ENCODE results near the gene LAMB3. TPM values are rescaled to one million over a fixed set of nuclear protein-coding genes. Genes with fewer than 3 reads are reported as not detected.
A peak's percentile ranks its signal among the peaks of the same experiment; 100 is the strongest.

Gene LAMB3
- polyA plus RNA-seq, 1 donor (not counting 4 experiments of a cell fraction or from before 2014, with no cell fraction given), result 659 TPM

DNA sequence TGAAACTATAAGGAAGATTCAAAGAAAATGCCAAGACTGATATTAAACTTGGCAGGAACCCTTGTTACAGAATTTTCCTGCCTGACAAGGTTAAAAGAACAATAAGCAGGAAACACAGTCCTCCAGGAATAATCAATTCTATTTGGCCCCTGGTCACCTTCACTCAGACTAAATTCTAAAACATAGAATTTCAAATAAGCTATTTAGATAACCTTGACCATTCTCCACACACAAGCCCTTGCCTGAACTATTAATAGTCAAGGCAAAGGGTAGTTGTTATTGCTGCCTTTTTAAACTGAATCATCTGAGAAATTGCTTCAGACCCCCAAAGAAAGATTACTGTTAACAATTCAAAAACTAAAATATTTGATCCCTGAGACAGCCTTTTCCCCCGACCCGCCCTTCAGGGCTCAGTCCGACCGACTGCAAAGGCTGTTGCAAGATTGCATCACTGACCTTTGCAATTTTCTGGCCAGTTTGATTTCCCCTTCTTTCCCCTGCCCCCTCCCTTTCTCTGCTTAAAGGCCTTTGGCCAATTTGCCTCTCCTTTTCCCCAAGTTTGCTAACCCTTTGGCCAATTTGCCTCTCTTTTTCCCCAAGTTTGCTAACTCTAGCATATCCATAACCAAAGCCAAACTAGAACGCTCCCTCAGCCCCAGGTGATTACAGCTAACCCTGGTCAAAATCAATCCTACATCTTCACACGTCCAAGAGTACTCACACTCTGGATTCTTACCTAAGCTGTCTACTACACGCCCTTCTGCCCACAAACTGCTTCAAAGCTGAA is 21.6 kb upstream of the LAMB3 start:
- Histone ChIP-seq H3K9me1 (ENCODE audit: control insufficient read depth, extremely low read depth, insufficient read depth, low read length) (no peaks in the 10 kb centered on the region), H3K36me3 (ENCODE audit: control insufficient read depth in 2 of 2, extremely low read depth in 1 of 2, insufficient read depth in 2 of 2, low read length in 2 of 2) (no peaks in the 10 kb centered on the region), H3K27ac (ENCODE audit: control insufficient read depth, insufficient read depth, low read length) (peak overlapping the region; percentile 10), H3K9ac (ENCODE audit: control insufficient read depth, extremely low read depth, insufficient read depth, low read length) (no peak overlapping the region), H3K9me3 (ENCODE audit: control insufficient read depth, low read depth, low read length) (no peaks in the 10 kb centered on the region), H3K27me3 (ENCODE audit: control insufficient read depth, extremely low read depth, insufficient read depth, low read length) (peaks cover 5% of the 10 kb centered on the region), H3K4me2 (ENCODE audit: control insufficient read depth, extremely low read depth, insufficient read depth, low read depth, low read length) (peak overlapping the region; percentile 57), H3K4me1 (ENCODE audit: control insufficient read depth, extremely low read depth, insufficient read depth, low read length) (peaks cover 38% of the 10 kb centered on the region), H3K79me2 (ENCODE audit: control insufficient read depth, insufficient read depth, low read length) (no peaks in the 10 kb centered on the region), H4K20me1 (ENCODE audit: control insufficient read depth, extremely low read depth, insufficient read depth, low read length) (no peaks in the 10 kb centered on the region), H2AFZ (ENCODE audit: control insufficient read depth, low read length) (no peak overlapping the region), H3K4me3 (ENCODE audit: control insufficient read depth in 2 of 3, extremely low read depth in 1 of 3, insufficient read depth in 2 of 3, low read depth in 1 of 3, low read length in 3 of 3) (no peak overlapping the region)
- FAIRE-seq (no peak), DNase-seq (ENCODE audit: low read depth, low spot score) (no peak)
- dilution Hi-C loops (cut with MboI; ENCODE audit: extremely low pct_ligation_motif_present, low sequenced_read_pairs), result no loop called here
- TF ChIP-seq, protein P1, sequence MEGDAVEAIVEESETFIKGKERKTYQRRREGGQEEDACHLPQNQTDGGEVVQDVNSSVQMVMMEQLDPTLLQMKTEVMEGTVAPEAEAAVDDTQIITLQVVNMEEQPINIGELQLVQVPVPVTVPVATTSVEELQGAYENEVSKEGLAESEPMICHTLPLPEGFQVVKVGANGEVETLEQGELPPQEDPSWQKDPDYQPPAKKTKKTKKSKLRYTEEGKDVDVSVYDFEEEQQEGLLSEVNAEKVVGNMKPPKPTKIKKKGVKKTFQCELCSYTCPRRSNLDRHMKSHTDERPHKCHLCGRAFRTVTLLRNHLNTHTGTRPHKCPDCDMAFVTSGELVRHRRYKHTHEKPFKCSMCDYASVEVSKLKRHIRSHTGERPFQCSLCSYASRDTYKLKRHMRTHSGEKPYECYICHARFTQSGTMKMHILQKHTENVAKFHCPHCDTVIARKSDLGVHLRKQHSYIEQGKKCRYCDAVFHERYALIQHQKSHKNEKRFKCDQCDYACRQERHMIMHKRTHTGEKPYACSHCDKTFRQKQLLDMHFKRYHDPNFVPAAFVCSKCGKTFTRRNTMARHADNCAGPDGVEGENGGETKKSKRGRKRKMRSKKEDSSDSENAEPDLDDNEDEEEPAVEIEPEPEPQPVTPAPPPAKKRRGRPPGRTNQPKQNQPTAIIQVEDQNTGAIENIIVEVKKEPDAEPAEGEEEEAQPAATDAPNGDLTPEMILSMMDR (optimal IDR thresholded peaks at IDR 0.05 in 1 of 3, IDR thresholded peaks at IDR 0.05 in 1 of 3, conservative IDR thresholded peaks at IDR 0.05 in 1 of 3; ENCODE audit: extremely low read depth in 1 of 3, insufficient read depth in 2 of 3, low read length in 3 of 3), result no peak
- TF ChIP-seq EZH2 (IDR thresholded peaks at IDR 0.05; ENCODE audit: low read length), result no peak

DNA sequence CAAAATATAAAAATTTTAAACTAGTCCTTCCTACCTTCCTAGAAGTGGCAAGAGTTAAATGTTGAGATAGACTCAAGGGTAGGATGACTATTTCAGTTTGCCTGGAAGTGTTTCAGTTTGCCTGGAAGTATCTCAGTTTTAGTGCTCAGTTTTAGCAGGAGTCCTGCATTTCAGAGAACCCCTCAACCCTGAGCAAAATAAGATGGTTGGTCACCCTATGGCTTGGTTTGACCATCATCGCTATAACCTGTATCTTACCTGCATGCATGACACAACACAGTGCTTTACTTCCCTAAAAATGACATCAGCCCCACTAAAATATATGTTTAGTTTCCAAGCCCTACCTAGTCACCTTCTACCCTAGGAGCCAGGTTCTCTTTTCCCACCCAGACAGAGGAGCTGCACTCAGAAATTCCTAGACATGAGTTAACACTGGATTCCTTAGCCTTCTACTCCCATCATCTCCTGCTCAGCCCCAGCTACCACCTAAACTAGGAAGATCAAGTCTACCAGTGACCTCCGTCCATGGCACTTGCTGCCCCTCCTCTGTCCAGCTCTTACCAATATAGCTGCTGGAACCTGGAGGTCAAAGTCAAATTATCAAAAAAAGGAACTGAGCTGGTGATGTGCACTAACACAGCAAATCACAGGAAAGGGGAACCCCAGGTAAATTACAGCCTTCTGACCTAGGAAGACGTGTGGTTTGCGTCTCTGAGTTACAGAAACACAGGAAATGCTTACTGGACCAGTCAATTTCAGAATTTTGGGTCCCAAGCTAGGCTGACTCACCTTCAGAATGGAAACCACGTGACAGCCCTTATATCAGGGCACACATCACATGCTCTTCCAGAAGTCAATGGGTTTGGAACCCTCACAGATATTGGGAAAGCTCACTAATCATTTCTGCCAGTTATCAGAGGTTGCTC is 20.7 kb upstream of the LAMB3 start:
- dilution Hi-C loops (cut with MboI; ENCODE audit: extremely low pct_ligation_motif_present, low sequenced_read_pairs), result no loop called here
- DNase-seq (ENCODE audit: low read depth, low spot score) (no peak), FAIRE-seq (peak; percentile 94)
- Histone ChIP-seq H3K4me2 (ENCODE audit: control insufficient read depth, extremely low read depth, insufficient read depth, low read depth, low read length) (peak overlapping the region; percentile 57), H3K4me1 (ENCODE audit: control insufficient read depth, extremely low read depth, insufficient read depth, low read length) (peaks cover 38% of the 10 kb centered on the region), H2AFZ (ENCODE audit: control insufficient read depth, low read length) (no peak overlapping the region), H3K79me2 (ENCODE audit: control insufficient read depth, insufficient read depth, low read length) (no peaks in the 10 kb centered on the region), H3K27me3 (ENCODE audit: control insufficient read depth, extremely low read depth, insufficient read depth, low read length) (peaks cover 5% of the 10 kb centered on the region), H3K9ac (ENCODE audit: control insufficient read depth, extremely low read depth, insufficient read depth, low read length) (no peak overlapping the region), H3K9me3 (ENCODE audit: control insufficient read depth, low read depth, low read length) (no peaks in the 10 kb centered on the region), H3K27ac (ENCODE audit: control insufficient read depth, insufficient read depth, low read length) (peak overlapping the region; percentile 11), H3K9me1 (ENCODE audit: control insufficient read depth, extremely low read depth, insufficient read depth, low read length) (no peaks in the 10 kb centered on the region), H3K4me3 (ENCODE audit: control insufficient read depth in 2 of 3, extremely low read depth in 1 of 3, insufficient read depth in 2 of 3, low read depth in 1 of 3, low read length in 3 of 3) (no peak overlapping the region), H3K36me3 (ENCODE audit: control insufficient read depth in 2 of 2, extremely low read depth in 1 of 2, insufficient read depth in 2 of 2, low read length in 2 of 2) (no peaks in the 10 kb centered on the region), H4K20me1 (ENCODE audit: control insufficient read depth, extremely low read depth, insufficient read depth, low read length) (no peaks in the 10 kb centered on the region)
- TF ChIP-seq, protein P1 (optimal IDR thresholded peaks at IDR 0.05 in 1 of 3, IDR thresholded peaks at IDR 0.05 in 1 of 3, conservative IDR thresholded peaks at IDR 0.05 in 1 of 3; ENCODE audit: extremely low read depth in 1 of 3, insufficient read depth in 2 of 3, low read length in 3 of 3), result no peak
- no peak for TF ChIP-seq EZH2 (IDR thresholded peaks at IDR 0.05; ENCODE audit: low read length)

Data from keratinocyte (primary cell).